Measurements from ENCODE around the gene C1GALT1.

Gene C1GALT1

DNA sequence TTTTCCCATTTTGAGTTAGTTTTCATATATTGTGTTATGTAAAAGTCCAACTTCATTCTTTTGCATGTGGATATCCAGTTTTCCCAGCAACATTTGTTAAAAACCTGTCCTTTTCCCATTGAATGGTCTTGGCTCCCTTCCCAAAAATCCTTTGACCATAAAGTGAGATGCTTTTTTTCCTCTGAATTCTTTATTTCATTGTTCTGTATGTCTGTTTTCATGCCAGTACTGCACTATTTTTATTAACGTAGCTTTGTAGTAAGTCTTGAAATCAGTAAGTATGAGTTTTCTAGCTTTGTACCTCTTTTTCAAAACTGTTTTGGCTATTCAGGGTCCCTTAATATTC lies 20.0 kb downstream of the C1GALT1 start:
- DNase-seq: no peak

DNA sequence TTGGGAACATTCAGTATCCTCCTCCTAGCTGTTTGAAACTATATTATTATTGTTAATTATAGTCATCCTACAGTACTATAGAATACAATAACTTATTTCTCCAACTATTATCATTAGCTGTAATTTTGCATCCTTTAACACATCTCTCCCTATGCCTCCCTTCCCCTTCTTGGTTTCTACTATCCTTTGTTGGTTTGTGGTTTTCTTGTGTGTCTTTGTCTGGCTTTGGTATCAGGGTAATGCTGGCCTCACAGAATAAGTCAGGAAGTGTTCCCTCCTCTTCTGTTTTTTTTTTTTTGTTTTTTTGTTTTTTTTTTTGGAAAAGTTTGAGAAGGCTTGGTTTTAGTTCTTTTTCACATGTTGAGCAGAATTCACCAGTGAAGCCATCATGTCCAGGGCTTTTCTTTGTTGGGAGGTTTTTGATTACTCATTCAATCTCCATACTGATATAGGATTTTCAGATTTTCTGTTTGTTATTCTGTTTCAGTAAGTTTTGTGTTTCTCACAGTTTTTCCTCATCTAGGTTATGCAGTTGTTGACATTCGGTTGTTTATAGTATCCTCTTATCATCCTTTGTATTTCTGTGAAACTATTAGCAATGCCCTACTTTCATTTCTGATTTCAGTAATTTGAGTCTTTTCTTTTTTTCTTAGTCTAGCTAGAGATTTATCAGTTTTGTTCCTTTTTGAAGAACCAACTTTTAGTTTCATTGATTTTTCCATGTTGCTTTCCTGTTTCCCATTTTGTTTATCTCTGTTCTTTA lies 21.6 kb downstream of the C1GALT1 start:
- DNase-seq: no peak

DNA sequence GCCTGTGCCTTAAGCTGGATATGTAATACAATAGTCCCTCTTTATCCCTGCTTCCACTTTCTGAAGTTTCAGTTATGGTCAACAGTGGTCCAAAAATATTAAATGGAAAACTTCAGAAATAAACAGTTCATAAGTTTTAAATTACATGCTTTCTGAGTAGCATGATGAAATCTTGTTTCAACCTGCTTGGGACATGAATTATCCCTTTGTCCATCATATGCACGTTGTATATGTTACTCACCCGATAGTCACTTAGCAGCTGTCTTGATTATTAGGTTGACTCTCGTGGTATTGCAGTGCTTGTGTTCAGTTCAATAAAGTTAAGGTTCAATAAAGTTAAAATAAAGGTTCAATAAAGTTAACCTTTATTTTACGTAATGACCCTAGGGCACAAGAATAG lies 25.5 kb downstream of the C1GALT1 start:
- no peak for DNase-seq

DNA sequence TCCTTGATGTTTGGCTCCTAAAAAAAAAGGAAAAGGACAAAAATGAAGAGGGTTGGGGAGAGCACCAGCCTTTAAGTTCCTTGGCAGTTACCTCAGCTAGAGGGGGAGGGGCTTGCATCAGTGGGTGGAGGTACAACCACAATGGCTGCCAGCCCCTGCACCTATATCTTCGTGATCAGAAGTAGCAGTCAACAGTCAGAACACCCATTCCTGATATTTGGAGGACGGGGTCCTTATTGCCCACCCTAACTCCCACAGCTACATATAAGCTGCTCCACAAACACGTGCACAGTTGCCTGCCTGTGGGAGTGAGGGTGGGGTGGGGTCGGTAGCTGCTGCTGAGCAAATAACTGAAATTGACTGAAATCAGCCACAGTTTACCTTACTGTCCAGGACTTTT lies 26.2 kb downstream of the C1GALT1 start:
- DNase-seq: no peak

DNA sequence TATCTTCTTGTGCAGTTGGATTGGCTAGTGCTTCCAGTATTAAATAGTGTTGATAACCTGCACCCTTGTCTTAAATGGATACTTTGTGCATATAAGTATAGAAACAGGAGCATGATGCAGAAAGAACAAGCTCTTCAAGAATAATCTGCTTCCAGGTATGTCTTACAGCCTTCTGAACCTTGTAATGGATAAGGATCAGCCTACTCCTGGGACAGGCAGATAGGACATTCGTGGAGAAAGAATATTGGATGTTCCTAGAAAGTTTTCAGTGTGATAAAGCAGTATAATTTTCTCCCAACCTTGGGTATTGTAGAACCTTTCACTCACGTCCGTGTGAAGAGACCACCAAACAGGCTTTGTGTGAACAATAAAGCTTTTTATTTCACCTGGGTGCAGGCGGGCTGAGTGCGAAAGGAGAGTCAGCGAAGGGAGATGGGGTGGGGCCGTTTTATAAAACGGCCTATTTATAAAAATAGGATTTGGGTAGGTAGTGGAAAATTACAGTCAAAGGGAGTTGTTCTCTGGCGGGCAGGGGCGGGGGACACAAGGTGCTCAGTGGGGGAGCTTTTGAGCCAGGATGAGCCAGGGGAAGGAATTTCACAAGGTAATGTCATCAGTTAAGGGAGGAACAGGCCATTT lies 27.2 kb downstream of the C1GALT1 start:
- no peak for DNase-seq

DNA sequence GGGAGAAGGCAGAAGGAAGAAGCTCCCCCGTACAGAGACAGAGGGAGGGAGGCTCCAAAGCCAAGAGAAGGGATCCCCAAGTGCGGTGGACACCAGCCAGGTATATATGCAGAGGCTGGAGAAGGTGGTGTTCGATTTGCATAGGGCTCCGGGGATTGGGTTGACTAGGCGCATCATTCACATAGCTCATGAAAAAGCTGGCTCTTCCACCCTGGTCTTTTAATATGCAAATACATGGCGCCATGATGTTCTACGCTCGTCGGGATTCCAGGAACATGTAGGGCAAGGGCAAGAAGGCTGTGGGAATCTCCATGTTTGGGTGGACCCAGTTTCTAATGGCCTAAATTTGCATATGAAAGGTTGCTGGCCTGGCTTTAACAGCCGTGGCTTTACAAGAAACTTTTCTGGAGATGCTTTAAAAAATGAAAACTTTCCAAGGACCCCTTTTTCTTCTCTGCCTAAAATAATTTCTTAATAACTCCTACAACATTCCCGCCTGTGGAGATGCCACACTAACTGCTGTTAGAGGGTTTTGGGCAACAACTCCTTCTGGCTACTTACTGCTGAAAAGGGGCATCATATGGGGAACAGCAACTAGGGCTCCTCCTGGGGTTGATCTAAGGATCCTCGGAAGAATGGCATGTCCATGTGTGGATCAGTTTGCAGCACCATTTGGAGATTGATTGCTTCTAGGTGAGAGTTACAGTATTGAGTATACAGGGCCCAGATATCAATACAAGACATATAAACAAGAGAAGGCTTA lies 28.3 kb downstream of the C1GALT1 start:
- DNase-seq: no peak

DNA sequence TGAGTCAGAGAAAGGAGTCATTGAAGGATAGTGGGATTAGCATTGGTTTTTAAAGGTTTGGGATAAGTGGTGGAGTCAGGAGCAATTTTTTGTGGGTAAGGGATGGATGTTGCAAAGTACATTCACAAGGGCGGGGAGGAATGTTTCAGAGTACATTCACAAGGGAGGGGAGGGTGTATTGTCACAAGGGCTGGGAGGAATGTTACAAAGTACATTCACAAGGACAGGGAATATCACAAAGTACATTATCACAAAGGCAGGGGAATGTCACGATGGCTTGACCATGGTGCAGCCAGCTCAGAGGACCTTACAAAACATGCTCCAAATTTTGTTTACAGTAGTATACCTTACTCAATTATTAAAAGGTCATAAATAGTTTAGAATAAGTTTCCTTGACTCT lies 30.3 kb downstream of the C1GALT1 start:
- no peak for DNase-seq

DNA sequence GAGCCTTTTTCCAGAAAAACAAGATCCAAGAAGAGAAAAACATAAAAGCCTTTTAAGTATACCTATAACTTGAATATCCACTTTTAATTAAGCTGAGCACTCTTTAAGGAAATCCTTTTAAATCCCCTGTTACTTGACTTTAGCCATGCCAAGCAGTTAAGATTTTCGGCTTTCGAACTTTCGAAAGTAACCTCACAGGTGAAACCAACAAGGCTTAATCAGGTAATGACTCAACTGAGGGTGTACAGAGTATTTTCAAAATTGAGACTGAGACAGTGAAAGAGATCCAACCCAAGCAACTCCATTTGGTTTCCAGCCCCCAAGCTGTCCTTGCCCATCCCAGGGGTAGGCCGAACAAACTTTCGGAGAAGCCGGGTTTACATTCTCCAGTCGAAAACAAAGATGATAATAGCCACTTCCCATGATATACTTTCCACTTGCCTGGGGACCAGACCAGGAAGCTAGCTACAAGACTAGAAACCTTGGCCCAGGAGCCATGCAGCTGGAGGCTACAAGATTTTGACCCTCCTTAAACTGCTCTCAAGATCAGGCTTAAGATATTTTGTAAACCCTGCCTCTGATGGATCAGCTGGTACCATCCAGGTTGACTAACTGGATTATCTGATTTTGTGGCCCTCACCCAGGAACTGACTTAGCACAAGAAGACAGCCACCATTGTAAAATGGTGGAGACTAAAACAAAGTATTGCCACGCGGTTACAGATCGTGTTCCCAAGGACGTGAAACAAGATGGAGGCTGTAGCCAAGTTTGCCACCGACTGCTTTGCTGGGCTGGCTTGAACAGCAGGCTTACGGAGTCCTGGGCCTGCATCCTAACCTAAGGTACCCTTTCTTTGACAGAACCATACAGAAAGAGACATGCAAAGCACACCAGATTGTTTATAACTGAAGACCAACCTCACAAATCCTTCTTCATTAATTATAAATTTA lies 32.3 kb downstream of the C1GALT1 start:
- DNase-seq: no peak

DNA sequence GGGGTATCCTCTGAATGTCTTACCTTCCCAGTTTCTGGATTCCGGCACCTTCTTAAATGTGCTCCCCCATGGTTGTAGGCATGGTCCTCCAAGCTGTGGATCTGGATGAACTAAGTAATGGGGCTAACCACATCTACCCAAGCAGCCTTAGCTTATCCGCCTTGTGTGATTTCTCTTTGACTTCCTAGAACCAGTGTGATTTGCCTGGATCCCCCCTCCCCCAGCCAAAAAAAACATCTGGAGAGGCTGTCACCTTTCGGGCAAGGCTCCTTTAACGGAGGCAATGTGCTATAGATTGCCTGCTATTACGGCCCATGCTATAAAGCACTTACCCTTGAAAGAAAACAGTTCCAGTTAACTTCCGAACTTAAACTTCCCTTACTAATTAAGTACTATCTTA lies 33.9 kb downstream of the C1GALT1 start:
- no peak for DNase-seq

DNA sequence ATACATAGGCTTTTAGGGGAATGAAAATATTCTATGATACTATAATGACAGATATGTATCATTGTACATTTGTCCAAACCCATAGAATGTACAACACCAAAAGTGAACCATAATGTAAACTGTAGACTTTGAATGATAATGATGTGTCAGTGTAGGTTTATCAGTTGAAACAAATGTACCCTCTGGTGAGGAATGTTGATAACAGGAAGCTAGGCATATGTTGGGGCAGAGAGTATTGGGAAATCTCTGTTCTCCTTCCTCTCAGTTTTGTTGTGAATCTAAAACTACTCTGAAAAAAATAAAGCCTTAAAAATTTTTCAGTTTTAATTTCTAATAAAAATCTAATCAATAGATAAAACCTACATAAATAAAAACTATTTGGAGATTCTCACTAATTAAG lies 36.9 kb downstream of the C1GALT1 start:
- no peak for DNase-seq

DNA sequence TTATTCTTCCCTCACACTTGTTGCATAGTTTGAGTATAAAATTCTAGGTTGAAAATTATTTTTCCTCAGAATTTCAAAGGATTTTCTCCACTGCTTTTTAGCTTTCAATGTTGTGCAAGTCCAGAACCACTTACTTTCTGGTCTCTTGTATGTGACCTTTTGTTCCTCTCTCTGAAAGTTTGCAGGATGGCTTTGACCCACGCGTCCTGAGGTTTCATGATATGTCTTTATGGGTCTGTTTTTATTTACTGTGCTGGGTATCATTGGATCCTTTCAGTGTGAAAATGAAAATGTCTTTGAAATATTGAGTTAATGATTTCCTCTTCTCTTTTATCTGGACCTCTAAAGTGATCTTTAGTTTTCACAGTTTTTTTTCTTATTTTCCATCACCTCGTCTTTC lies 38.5 kb downstream of the C1GALT1 start:
- no peak for DNase-seq

DNA sequence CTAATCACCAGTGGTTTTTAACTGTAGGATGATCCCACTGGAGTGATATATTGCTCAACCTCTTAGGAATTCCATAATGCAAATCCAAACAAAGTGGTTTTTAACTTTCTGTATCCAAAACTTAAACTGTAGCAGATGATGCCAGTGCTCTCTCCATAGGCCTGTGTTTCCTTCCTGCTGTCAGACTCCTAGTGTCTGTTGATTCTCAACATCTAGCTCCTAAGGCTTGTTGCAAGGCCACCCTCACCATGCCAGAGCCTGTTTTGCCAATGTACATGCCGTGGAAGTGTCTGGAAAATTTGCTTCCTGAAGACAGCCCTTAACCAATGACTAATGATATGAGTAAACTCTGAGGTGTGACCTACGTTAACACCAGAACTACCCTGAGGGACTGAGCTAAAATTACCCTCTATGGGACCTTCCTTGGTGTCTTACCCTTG lies 39.3 kb downstream of the C1GALT1 start:
- DNase-seq: no peak

DNA sequence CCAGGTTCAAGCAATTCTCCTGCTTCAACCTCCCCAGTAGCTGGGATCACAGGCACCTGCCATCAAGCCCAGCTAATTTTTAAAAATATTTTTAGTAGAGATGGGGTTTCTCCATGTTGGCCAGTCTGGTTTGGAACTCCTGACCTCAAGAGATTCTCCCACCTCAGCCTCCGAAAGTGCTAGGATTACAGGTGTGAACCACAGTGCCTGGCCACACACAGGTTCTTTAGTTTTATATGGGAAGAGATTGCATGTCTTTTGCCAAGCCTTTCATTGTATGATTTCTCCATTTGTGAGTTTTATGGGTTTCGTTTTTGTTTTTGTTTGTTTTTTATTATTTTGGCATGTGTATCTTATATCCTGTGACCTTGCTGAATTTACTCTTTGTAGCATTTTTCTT lies 40.9 kb downstream of the C1GALT1 start:
- DNase-seq: no peak

DNA sequence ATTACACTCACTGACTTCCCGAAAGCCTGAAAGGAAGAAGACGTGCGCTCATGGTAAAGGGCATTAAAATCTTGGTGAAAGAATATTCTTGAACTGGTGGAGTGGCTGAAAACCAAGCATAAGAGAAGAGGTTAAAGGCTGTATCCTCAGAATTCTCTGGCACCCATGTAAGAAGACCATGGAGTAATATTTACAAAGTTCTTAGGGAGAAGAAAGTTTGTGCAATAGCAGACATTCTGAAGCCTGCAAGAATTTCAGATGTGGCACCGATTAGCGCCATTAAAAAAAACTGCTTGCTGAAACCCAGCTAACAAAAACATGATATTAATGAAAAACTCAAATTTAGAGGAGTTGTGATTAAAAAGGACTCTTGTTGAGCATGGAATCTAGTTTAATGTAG lies 44.1 kb downstream of the C1GALT1 start:
- no peak for DNase-seq

DNA sequence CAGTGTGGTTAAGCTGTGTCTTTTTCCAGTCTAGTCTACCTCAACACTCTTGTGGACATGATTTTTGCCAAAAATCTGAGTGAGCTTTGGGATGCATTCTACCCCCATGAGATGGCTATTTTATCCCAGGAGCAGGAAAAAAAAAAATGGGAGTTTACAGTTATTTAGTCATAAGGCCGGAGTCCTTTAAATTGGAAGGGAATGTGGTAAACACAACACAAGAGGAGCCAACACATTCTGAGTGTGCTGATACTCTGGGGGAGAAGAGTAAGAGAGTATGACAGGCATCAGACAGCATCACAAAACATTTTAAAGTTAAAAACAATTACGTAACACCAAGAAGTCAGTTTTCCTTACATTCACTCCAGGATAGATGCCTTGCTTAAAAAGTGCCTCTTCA lies 46.1 kb downstream of the C1GALT1 start:
- no peak for DNase-seq

DNA sequence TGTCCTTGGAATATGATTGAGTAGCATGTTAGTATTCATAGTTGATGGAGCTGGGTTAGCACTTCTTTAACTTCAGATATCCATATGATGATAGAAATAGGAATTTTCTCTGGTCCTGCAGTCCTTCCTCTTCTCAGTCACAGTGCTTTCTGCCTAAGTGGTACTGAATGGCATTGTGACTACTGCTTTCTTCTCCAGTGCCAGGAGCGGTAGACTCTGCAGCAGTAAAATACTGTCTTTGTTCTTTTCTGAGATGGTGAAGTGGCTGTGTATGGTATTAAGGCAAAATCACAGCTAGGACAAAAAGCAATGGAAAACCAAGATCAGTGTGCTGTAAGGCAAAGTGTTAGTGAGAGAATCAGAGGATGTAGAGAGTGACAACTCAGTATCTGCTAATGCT lies 46.6 kb downstream of the C1GALT1 start:
- DNase-seq: no peak

DNA sequence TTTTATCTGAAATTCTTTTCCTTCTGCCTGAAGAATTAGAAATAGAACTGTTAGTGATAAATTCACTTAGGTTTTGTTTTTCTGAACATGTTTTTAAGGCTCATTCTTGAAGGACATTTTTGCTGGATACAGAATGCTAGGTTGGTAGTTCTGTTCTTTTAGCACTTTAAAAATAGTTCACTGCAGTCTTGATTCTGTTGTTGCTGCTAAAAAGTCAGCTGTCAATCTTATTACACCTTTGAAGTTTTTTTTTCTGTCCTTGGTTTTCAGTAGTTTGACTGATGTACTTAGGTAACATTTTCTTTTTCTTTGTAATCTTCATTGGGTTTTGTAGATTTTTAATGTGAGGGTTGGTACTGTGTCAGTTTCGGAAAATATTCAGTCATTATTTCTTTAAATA lies 48.7 kb downstream of the C1GALT1 start:
- no peak for DNase-seq

DNA sequence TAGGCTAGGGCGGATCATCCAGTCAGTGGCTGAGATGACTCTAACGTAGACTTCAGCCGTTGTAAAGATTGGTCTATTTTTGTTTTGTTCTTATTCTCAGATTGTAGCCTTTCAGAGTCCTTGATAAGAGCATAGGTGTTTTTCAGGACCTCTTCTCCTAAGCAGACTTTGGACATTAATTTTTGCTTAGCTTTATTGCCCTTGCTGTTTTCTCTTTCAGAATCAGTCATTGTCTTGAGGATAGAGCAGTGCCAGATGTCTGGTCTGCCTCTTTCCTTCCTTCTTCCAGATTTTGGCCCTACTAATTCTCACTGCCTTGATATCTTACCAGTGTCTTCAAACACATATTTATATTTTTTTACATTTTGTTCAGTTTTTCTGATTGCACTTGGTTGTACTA lies 49.5 kb downstream of the C1GALT1 start:
- no peak for DNase-seq

DNA sequence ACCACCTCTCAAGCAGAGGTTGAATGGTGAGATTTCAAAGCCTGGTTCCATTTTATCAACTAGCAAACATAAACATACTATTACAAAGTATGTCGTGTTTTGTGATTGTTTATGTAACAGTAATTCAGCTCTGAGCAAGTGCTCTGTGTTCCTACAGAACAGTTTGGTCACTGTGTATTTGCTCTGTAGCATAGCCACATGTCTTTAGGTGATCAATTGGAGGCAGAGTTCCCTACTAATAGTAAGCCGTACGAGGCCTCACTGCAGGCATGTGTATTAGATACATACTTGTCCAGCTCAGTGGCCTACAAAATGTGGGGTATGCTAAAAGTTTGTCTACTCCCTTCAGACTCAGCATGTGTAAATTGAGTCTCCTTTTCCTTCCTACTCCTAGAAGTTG lies 53.0 kb downstream of the C1GALT1 start:
- DNase-seq: no peak

DNA sequence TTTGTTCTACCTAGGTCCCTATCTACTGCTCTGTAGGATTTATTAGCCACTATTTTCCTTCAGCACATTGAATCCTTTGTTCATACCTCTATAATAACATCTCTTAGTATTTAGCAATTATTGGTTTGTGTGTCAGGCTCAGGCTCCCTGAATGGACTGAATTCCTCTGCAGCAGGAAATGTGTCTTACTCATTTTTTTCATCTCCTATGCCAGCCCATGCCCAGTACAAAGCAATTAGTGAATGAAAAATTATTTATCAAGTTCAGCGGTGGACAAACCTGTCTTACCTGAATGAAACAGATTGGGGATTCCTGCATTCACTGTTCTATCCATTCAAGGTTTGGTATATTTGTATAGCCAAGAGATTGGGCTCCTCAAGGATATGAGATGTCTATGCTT lies 53.7 kb downstream of the C1GALT1 start:
- no peak for DNase-seq

DNA sequence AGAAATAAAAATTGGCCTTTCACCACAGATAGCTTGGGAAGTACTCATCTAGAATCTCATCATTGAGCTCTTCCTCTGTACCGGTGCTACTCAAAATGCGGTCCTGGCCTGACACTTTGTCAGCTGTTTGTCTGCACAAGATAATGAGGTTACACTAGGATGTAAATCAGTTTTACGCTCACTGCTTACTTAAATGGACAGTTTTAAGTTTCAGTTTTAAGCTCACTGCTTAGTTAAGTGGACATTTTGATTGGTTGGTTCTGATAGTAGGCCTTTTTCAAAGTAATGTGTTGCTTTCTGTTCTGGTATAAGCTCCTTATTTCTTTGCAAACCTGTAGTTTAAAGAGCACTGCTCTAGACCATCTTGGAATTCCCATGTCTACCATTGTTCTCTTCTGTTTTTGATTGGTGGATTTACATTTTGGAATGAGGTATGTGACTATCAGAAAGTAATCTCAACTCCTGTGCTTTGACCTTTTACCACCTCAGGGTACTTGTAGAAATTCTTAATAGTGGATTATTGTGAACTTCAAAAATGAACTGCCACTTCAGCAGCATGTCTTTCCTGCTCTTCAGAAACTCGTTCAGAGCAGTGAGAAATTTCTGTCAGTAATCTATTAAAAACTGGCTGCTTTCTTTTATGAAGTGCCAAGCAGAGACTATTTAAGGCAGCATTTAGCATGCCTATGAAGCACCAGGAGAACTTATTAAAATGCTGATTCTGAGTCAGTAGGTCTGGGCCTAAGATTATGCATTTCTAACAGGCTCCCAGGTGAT lies 55.0 kb downstream of the C1GALT1 start:
- peak in 1 of 2 experiments; percentile 8 for DNase-seq

DNA sequence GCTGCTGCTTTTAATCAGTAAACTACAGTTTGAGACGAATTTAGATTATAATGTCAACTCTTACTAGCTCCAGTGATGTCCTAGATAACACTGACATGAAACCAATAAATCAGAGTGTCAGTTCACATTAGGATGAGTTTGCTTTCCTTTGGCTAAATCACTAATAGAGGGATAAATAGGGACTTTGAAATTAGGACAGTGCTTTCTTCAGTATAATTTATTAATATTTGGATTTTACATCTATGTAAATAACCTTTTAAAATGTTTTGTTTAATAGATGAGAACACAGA lies 55.6 kb downstream of the C1GALT1 start:
- no peak for DNase-seq

DNA sequence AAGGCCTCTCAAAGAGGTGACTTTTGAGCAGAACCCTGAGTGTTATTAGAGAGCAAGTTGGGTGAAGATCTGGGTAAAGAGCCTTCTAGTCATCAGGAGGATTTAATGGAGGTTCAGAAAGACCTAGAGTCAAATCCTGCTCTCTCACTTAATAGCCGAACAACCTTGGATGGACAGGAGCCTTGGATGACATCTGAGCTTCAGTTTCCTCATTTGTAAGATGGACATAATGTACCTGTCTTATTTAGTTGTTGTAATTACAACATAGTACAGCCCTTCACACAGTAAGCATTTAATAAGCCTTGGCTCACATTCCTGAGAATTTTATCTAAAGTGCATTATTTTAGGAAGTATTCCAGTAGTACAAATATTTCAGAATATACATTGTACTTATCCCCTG lies 57.0 kb downstream of the C1GALT1 start:
- DNase-seq: no peak

Measured in NCI-H524 (cell line).